HAP-1 (cell line): ENCODE results near the gene OPN4.
A peak's percentile ranks its signal among the peaks of the same experiment; 100 is the strongest.

Experiments used
- DNase-seq, 2 experiments: peaks; one replicate each; pipeline ENCODE4 v3.0.0-alpha.2; 2016 to 2020; ENCODE audit warnings: low spot score in 2 of 2
- H3K27me3 ChIP-seq: fragments of 250-450 bp; sonication (Bioruptor Pico); 2 replicates; pipeline ENCODE4 v1.5.1; 2020; ENCODE audit warnings: low read depth, mild to moderate bottlenecking, moderate library complexity
- H3K36me3 ChIP-seq: fragments of 250-450 bp; sonication (Bioruptor Pico); replicated peaks from 2 replicates; pipeline ENCODE4 v1.5.1; 2020; ENCODE audit warnings: mild to moderate bottlenecking
- H3K4me1 ChIP-seq: fragments of 250-450 bp; sonication (Bioruptor Pico); 2 replicates; pipeline ENCODE4 v1.5.1; 2020; ENCODE audit warnings: mild to moderate bottlenecking
- H3K4me3 ChIP-seq: fragments of 250-450 bp; sonication (Bioruptor Pico); 2 replicates; pipeline ENCODE4 v1.5.1; 2020; ENCODE audit warnings: mild to moderate bottlenecking, moderate library complexity
- H3K9me3 ChIP-seq: fragments of 250-450 bp; sonication (Bioruptor Pico); 2 replicates; pipeline ENCODE4 v1.5.1; 2020; ENCODE audit warnings: mild to moderate bottlenecking, moderate library complexity
- in situ Hi-C: fragments of 300-500 bp; cut with MboI; formaldehyde crosslinking; loops from 3 replicates; pipeline ENCODE4 v1.14.3; 2020; ENCODE audit warnings: low sequenced_read_pairs, inconsistent platforms, mixed read lengths

Gene OPN4

DNA sequence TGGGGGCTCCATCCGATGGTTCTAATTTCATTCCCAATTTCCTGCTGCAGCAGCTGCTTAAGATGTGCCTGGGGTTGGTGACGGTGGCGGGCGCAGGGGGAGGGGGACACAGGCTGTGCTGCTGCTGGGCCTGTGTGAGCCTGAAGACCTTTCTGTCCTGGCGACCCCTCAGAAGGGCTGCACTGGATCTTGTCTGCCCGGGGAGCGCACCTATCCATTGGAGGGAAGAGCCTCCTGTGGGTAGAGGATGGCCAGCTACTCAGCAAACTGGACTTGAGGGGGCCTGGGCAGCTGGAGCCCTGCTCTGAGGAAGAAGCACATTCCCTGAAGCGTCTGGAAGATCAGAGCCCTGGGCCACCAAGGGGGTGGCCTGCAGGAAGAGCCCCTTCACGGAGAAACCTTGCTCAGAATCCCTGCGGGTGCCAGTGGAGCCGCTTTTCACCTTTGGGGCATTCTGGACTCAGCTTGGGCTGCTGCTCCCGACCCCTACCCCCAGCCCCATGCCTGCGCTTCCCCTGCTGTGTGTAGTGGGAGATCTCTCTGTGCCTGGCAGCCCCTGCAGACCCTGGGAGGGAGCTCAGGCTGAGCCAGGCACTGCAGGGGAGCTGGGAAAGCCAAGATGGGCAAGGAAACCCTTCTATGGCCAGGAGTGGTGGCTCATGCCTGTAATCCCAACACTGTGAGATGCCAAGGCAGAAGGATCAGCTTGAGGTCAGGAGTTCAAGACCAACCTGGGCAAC lies 31.7 kb downstream of the OPN4 start:
- in situ Hi-C loops, result no loop called here
- Histone ChIP-seq H3K4me1 (no peaks in the 10 kb centered on the region), H3K4me3 (no peak overlapping the region), H3K36me3 (no peaks in the 10 kb centered on the region), H3K27me3 (no peaks in the 10 kb centered on the region), H3K9me3 (no peaks in the 10 kb centered on the region)
- DNase-seq, result no peak

GRCh38 chr10:86686972-86687371 lies 32.6 kb downstream of the OPN4 start:
- no peak for DNase-seq

GRCh38 chr10:86687750-86688149 lies 33.4 kb downstream of the OPN4 start:
- in situ Hi-C loops, result no loop called here
- Histone ChIP-seq H3K27me3 (no peaks in the 10 kb centered on the region), H3K9me3 (no peaks in the 10 kb centered on the region), H3K4me3 (no peak overlapping the region), H3K36me3 (no peaks in the 10 kb centered on the region), H3K4me1 (no peaks in the 10 kb centered on the region)
- no peak for DNase-seq

More at GRCh38 chr10:86686972-86687371, 32.6 kb downstream of the OPN4 start:
- Histone ChIP-seq H3K36me3 (no peaks in the 10 kb centered on the region), H3K4me3 (no peak overlapping the region), H3K27me3 (no peaks in the 10 kb centered on the region), H3K4me1 (no peaks in the 10 kb centered on the region), H3K9me3 (no peaks in the 10 kb centered on the region)
- in situ Hi-C loops, result no loop called here

- Histone ChIP-seq H3K4me1 (no peaks in the 10 kb centered on the region), H3K4me3 (no peak overlapping the region), H3K36me3 (no peaks in the 10 kb centered on the region), H3K27me3 (no peaks in the 10 kb centered on the region), H3K9me3 (no peaks in the 10 kb centered on the region)
- in situ Hi-C loops, result no loop called here
- DNase-seq, result peak; percentile 69 to 78
These were observed 34.1 kb downstream of the OPN4 start for GRCh38 chr10:86688398-86688921.

DNA sequence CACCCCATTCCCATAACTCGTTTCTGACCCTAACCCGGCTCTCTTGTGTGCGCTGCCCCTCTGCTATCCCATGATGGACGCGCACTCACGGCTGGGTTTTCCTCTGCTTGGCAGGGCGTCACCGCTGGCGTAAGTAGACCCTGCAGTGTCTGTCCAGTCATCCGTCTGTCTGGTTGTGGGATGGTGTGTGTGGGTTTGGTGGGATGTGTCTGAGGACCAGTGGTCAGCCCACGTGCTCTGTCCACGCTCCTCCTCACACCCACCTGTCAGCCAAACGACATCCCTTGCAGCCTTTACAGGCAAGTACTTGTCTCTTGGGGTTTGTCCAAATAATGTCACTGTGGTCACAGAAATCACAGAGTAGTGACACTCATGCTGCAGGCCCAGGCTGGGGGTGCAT lies 34.8 kb downstream of the OPN4 start:
- Histone ChIP-seq H3K36me3 (no peaks in the 10 kb centered on the region), H3K27me3 (no peaks in the 10 kb centered on the region), H3K4me3 (no peak overlapping the region), H3K9me3 (no peaks in the 10 kb centered on the region), H3K4me1 (no peaks in the 10 kb centered on the region)
- in situ Hi-C loops, result no loop called here
- DNase-seq, result no peak

- no peaks in the 10 kb centered on the region for H3K27me3 ChIP-seq
- no peaks in the 10 kb centered on the region for H3K4me1 ChIP-seq
- H3K36me3 ChIP-seq, result no peaks in the 10 kb centered on the region
- in situ Hi-C loops, result no loop called here
- no peak overlapping the region for H3K4me3 ChIP-seq
- H3K9me3 ChIP-seq, result no peaks in the 10 kb centered on the region
- DNase-seq, result no peak
These were observed 35.9 kb downstream of the OPN4 start for GRCh38 chr10:86690231-86690630.

- in situ Hi-C loops, result no loop called here
These were observed 36.3 kb downstream of the OPN4 start for GRCh38 chr10:86690657-86691084.

GRCh38 chr10:86691333-86692022 lies 37.1 kb downstream of the OPN4 start:
- in situ Hi-C loops, result no loop called here
- Histone ChIP-seq H3K4me1 (no peaks in the 10 kb centered on the region), H3K4me3 (no peak overlapping the region), H3K36me3 (no peaks in the 10 kb centered on the region), H3K27me3 (no peaks in the 10 kb centered on the region), H3K9me3 (no peaks in the 10 kb centered on the region)
- DNase-seq, result no peak

More at GRCh38 chr10:86690657-86691084, 36.3 kb downstream of the OPN4 start:
- Histone ChIP-seq H3K27me3 (no peaks in the 10 kb centered on the region), H3K4me3 (no peak overlapping the region), H3K36me3 (no peaks in the 10 kb centered on the region), H3K9me3 (no peaks in the 10 kb centered on the region), H3K4me1 (no peaks in the 10 kb centered on the region)
- DNase-seq, result no peak

DNA sequence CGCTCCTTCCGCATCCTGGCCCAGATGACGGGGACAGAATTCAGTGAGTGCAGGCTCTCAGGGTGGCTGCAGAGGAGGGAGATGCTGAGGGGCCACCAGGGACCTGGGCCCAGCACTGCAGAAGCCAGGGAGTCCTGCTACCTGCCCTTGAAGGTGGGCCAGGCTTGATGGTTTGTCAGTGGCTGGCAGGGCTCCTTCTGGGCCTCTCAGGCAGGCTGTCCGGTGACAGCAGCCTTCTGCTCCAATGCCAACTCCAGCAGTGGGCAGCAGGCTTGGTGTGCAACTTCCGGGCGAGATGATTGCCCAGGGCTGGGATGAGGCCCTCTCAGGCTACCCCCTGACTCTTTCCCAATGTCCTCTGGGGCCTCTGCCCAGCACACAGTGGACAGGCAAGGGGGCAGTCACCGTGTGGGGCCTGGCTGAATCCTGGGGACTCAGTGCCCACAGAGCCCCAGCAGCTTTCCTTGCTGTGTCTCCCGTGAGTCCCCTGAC lies 37.7 kb downstream of the OPN4 start:
- H3K36me3 ChIP-seq, result no peaks in the 10 kb centered on the region
- no peaks in the 10 kb centered on the region for H3K27me3 ChIP-seq
- H3K4me1 ChIP-seq, result no peaks in the 10 kb centered on the region
- in situ Hi-C loops, result no loop called here
- no peak for DNase-seq
- H3K9me3 ChIP-seq, result no peaks in the 10 kb centered on the region
- no peak overlapping the region for H3K4me3 ChIP-seq

- Histone ChIP-seq H3K4me1 (no peaks in the 10 kb centered on the region), H3K36me3 (no peaks in the 10 kb centered on the region), H3K27me3 (no peaks in the 10 kb centered on the region), H3K9me3 (no peaks in the 10 kb centered on the region), H3K4me3 (no peak overlapping the region)
- DNase-seq, result no peak
- in situ Hi-C loops, result no loop called here
These were observed 38.3 kb downstream of the OPN4 start for GRCh38 chr10:86692664-86693063.

DNA sequence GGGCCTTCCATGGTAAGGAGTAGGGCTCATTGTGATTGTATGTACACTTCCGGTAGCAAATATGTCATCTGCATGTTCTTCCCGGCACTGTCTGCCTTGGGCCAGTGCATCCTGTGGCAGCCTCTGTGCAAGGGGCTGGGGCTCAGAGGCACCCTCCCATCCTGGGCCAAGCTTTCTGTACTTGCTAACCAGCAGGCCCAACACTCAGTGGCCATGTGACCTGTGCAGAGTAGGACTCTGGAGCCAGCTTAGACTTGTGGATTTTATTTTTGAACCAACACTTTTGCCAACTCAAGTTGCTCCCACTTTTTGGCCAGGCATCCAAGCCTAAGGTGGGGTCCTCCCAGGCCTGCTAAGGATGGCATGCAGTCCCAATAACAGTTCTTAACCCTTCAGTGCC lies 38.9 kb downstream of the OPN4 start:
- no peaks in the 10 kb centered on the region for H3K9me3 ChIP-seq
- H3K4me3 ChIP-seq, result no peak overlapping the region
- no peaks in the 10 kb centered on the region for H3K36me3 ChIP-seq
- in situ Hi-C loops, result no loop called here
- H3K27me3 ChIP-seq, result no peaks in the 10 kb centered on the region
- no peak for DNase-seq
- no peaks in the 10 kb centered on the region for H3K4me1 ChIP-seq

DNA sequence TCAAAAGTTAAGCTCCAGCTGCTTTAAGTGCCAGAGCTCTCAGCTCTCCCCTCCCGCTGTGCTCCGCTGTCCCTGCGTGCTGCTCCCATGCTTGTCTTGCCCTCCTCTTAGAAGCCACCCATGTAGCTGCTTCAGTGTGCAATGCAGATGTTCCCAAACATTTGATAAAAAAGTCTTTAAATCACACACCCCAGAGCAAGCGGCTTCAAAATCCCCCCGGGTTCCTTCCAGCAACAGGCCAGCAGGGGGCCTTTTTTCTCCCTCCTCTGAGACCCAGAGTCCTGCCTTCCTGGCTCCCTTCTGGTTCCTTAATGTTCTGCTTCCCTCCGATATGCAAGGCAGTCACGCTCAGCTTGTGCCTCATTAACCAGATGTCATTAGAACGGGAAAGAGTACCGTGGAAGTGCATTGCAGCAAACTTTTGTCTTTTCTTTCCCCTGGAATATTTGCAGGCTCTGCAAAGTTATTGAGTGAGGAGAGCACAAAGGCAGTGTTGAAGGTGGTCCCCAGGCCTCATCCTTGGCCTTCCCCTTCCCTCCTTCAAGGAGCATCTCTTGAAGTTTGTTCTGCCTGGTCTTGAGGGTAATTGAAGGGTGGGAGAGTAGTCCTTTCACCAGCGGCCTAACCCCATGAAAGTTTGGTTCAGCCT lies 39.5 kb downstream of the OPN4 start:
- H3K4me3 ChIP-seq, result no peak overlapping the region
- DNase-seq, result peak; percentile 64 to 80
- in situ Hi-C loops, result no loop called here
- H3K27me3 ChIP-seq, result no peaks in the 10 kb centered on the region
- no peaks in the 10 kb centered on the region for H3K4me1 ChIP-seq
- no peaks in the 10 kb centered on the region for H3K9me3 ChIP-seq
- no peaks in the 10 kb centered on the region for H3K36me3 ChIP-seq

DNA sequence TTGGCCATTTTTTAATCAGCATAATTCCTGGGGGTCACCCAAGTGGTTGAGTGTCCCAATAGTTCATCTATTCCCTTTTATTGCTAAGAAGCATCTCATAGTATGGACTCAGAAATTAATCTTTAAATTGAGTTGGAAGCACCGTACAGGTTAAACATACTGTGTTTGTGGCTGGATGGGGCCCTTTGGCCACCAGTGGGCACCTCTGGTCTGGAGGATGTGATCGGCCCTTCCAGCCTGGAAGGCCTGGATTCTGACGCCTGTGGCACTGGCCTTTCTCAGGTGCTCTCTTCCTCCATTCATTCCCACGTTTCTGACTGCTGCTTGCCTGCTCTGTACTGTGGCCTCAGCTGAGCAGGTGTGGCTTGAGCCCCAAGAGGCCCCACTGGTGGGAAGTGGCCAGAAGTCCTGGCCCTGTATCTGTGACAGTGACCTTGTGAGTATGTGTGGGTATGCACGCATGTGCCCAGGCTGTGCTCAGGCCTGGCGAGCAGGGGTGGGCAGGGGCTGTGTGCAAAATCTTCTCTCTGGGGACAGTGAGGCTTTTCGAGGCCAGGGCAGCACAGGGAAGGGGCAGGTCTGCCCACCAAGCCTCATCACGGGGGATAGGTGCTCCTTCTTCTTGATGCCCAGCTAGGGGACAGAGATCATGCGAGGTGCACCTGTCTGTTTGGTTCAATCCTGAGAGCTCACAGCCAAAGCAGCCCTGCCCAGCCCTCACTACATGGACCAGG lies 44.0 kb downstream of the OPN4 start:
- in situ Hi-C loops, result no loop called here
- DNase-seq, result no peak
- H3K9me3 ChIP-seq, result no peaks in the 10 kb centered on the region
- H3K4me3 ChIP-seq, result no peak overlapping the region
- no peaks in the 10 kb centered on the region for H3K27me3 ChIP-seq
- H3K4me1 ChIP-seq, result no peaks in the 10 kb centered on the region
- H3K36me3 ChIP-seq, result no peaks in the 10 kb centered on the region
